ENCODE measurements around the gene RMC1.

The RMC1 gene

DNA sequence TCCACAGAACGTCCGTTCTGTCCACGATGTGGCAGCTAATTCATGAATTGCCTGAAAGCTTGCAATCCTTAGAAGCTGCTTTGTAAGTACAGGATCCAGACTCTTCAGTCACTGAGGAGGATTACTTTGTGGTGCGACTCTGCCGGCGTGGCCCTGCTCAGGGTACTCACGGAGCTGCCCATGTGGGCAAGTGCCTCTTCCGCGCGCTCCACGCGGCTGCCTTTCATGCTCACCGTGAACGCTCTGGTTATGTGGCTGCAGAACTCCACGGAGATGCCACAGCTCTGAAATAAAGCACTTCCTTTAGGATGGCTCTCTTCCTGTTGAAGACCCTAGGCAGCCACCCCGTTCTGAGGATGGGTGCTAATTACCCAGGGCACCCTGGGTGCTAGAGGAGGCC, 31.0 kb downstream of the RMC1 start:
- Mint-ChIP-seq H3K36me3 (ENCODE audit: low read depth) (peaks cover 87% of the 10 kb centered on the region), H3K4me1 (ENCODE audit: low read depth) (peaks cover 11% of the 10 kb centered on the region), H3K4me3 (no peak overlapping the region), H3K27me3 (no peaks in the 10 kb centered on the region), H3K9me3 (no peaks in the 10 kb centered on the region), H3K27ac (no peak overlapping the region)

DNA sequence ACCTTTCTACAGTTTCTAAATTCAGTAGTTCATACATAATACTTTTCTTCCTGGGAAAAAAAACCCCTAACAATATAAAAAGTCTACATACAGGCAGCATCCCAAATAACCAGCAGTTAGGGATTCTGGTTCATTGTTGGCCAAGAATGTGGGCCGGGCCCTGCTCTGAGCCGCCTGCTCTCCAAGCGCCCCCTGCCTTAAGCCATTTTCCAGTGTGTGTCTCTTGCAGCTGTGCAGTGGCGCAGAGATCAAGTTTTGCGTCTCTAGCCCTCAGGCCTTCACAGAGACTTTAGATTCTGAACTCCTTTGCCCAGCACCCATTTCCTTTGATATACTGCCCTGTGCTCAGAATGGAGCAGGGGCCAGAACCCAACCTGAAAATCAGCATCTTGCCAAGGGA, 32.9 kb downstream of the RMC1 start:
- Mint-ChIP-seq H3K27ac (no peak overlapping the region), H3K9me3 (no peaks in the 10 kb centered on the region), H3K27me3 (no peaks in the 10 kb centered on the region), H3K36me3 (ENCODE audit: low read depth) (peaks cover 87% of the 10 kb centered on the region), H3K4me1 (ENCODE audit: low read depth) (peaks cover 16% of the 10 kb centered on the region), H3K4me3 (no peak overlapping the region)

DNA sequence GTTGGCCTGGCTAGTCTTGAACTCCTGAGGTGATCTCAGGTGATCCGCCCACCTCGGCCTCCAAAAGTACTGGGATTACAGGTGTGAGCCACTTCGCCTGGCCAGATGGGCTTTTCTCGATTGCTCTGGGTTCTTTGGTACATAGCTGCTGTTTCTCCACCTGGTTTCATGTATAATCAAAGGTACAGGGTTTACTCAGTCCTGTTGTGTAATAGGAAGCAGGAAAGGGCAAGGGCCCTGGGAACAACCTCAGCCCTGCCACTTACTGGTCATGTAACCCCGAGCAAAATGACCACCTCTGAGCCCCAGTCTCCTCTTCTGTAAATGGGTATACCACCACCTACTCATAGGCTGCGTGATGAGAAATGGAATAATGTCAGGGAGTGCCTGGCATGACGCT, 34.0 kb downstream of the RMC1 start:
- H3K36me3 Mint-ChIP-seq (ENCODE audit: low read depth) = peaks cover 81% of the 10 kb centered on the region
- no peak overlapping the region for H3K4me3 Mint-ChIP-seq
- H3K27ac Mint-ChIP-seq = no peak overlapping the region

DNA sequence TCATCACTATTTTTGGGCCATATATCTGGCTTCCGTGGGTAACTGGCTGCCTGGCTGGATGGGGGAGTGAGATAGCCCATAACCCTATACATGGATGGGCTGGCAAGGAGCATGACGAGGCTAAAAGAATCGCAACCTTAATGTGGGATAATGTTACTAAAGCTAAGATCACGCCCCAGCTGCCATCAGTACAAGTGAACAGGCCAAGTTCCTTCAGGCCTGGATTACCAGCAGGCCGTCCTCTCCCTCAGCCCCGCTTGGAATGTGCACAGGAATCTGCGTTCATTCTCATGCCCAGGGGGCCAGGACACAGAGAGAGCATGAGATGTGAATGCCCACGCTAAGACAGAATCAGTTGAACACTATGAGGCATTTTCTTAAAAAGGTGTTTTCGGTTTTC, 34.7 kb downstream of the RMC1 start:
- Mint-ChIP-seq H3K27ac (no peak overlapping the region), H3K4me3 (no peak overlapping the region), H3K27me3 (no peaks in the 10 kb centered on the region), H3K4me1 (ENCODE audit: low read depth) (peaks cover 31% of the 10 kb centered on the region), H3K36me3 (ENCODE audit: low read depth) (peaks cover 81% of the 10 kb centered on the region), H3K9me3 (no peaks in the 10 kb centered on the region)

More for the DNA sequence above, 34.0 kb downstream of the RMC1 start:
- no peaks in the 10 kb centered on the region for H3K27me3 Mint-ChIP-seq
- H3K4me1 Mint-ChIP-seq (ENCODE audit: low read depth) = peaks cover 25% of the 10 kb centered on the region
- no peaks in the 10 kb centered on the region for H3K9me3 Mint-ChIP-seq

DNA sequence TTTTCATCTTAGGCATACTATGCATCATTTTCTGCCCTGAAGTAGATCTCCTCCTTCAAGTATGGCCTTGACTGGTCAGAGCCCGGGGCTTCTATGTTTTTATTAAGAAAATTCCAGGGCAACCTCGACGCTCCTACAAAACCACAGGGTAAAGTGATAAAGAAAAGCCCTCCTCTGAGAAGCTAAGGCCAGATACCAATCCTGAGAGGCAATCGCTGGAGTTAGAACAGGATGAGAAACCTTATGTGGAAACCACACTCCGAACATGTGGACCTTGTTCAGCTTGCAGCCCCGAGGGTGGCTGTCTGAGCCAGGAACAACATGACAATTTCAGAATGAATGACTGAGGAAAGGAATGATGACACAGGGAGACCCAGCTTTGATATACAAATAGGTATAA, 35.6 kb downstream of the RMC1 start:
- Mint-ChIP-seq H3K27me3 (no peaks in the 10 kb centered on the region), H3K9me3 (no peaks in the 10 kb centered on the region), H3K36me3 (ENCODE audit: low read depth) (peaks cover 78% of the 10 kb centered on the region), H3K27ac (no peak overlapping the region), H3K4me1 (ENCODE audit: low read depth) (peaks cover 31% of the 10 kb centered on the region), H3K4me3 (no peak overlapping the region)

DNA sequence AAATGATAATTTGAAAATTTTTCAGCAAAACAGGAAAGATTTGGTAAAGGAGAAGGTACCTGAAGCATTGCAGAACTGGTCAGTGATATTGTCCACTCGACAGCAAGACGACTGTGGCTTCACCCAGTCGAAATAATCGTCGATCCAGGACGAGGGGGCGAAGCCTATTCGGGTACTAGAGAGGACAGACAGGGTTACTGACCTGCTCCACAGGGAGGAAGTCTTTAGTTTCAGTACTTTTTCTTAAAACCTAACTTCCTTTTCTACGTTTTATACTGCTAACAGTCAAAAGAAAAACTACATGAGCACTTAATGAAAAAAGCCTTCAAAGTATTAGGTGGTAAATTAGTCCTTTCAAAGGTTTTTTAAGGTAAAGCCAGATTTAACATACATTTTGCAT, 36.0 kb downstream of the RMC1 start:
- H3K27ac Mint-ChIP-seq = no peak overlapping the region
- H3K4me3 Mint-ChIP-seq = no peak overlapping the region
- H3K36me3 Mint-ChIP-seq (ENCODE audit: low read depth) = peaks cover 78% of the 10 kb centered on the region
- H3K9me3 Mint-ChIP-seq = no peaks in the 10 kb centered on the region
- H3K27me3 Mint-ChIP-seq = no peaks in the 10 kb centered on the region
- peaks cover 31% of the 10 kb centered on the region for H3K4me1 Mint-ChIP-seq (ENCODE audit: low read depth)

DNA sequence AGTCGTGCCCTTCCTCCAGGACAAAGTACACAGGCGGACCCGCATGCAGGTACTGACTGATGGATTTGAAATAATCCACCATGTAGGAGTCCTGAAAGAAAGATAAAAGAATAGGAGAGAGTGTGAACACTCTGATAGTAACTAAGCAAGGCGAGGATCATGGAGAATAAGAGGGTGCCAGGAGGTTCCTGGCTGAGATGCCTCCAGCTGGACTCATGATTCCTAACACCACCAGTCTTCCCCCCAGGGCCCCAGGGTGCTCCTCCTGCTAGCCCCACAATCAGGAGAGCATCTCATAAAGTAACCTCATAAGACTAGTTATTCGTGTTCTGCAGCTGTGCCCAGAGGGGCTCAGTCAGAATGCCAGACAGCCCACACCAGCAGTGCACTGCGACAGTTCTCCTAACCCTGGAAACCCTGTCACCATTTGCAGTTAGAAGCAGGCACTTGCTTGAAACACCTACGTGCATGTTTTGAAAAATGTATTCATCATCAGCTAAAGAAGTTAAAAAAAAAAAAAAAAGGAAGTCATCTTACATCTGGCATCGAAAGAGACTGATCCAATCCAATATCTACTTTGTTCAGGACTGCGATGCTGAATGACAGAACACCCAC, 36.7 kb downstream of the RMC1 start:
- H3K4me1 Mint-ChIP-seq (ENCODE audit: low read depth) = peaks cover 31% of the 10 kb centered on the region
- no peaks in the 10 kb centered on the region for H3K9me3 Mint-ChIP-seq
- peaks cover 78% of the 10 kb centered on the region for H3K36me3 Mint-ChIP-seq (ENCODE audit: low read depth)
- no peaks in the 10 kb centered on the region for H3K27me3 Mint-ChIP-seq
- H3K4me3 Mint-ChIP-seq = no peak overlapping the region
- peak overlapping the region; percentile 41 for H3K27ac Mint-ChIP-seq

DNA sequence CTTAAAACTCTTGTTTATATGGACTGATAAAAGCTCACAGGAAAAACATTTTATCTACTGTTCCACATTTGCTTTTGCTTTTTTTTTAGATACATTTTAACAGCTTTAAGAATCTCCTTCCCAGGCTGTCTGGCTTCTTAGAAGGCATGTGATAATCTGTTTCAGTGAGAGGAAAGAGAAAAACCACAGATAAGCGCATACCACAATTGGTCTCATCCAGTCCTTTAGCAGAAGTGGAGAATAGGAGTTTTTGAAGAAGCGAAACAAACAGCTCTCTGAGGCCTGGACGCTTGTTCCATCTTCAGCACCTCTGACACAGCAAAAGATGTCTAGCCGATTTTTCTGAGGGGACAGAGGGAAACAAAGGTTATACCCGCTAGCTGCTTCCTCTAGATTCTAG, 37.6 kb downstream of the RMC1 start:
- no peak overlapping the region for H3K4me3 Mint-ChIP-seq
- H3K36me3 Mint-ChIP-seq (ENCODE audit: low read depth) = peaks cover 71% of the 10 kb centered on the region
- peaks cover 31% of the 10 kb centered on the region for H3K4me1 Mint-ChIP-seq (ENCODE audit: low read depth)
- no peaks in the 10 kb centered on the region for H3K27me3 Mint-ChIP-seq
- peak overlapping the region; percentile 69 for H3K27ac Mint-ChIP-seq
- no peaks in the 10 kb centered on the region for H3K9me3 Mint-ChIP-seq

DNA sequence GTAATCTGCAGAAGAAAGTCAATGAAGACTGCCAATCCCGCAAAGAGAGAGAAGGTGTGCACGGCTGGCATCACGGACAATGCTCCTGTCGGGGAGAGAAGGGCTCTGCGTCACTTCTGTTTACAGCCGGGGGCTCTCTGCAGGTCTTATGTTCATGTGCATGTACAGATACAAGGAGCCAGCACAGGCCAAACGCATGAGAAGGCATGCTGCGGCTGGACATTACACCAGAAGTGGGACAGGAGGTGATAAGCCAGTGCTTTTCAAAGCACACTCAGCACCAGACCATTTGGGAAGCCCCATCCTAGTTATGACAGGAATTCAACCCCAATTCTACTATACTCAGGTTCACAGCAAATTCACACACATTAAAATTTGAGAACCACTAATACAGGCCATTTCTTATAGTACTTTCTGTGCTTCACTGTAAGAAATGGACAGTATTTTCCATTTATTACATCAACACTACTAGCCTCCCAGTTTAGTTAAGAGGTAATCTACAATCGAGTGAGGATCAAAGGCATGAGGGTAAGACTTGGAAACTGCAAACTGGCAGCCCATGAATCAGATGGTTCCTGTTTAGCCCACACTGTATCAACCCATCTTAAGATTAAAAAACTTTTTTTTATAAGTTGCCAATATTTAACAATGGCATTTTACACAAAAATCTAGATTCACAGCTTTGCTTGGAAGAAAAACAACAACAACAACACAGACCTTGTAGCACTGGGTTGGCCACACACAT, 38.2 kb downstream of the RMC1 start:
- peak overlapping the region; percentile 69 for H3K27ac Mint-ChIP-seq
- no peaks in the 10 kb centered on the region for H3K9me3 Mint-ChIP-seq
- H3K36me3 Mint-ChIP-seq (ENCODE audit: low read depth) = peaks cover 72% of the 10 kb centered on the region
- H3K27me3 Mint-ChIP-seq = no peaks in the 10 kb centered on the region
- H3K4me3 Mint-ChIP-seq = no peak overlapping the region
- peaks cover 31% of the 10 kb centered on the region for H3K4me1 Mint-ChIP-seq (ENCODE audit: low read depth)

DNA sequence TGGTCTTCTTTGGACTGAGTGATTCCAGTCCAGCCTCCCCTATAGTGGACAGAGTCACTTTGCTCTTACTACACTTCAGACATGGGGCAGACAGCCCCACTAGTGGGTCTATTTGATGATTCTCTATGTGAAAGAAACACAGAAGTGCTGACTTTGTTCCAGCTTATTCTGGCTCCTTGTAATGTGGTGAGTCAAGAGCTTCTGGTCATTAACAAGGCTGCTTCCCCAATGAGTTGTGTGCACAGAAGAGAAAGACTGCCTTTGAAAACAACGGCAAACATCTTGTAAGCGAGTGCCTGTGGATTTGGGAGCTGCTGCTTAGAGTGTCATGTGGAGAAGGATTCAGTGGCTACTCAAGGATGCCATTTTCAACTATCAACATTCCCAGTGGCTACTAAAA, 39.1 kb downstream of the RMC1 start:
- H3K9me3 Mint-ChIP-seq = no peaks in the 10 kb centered on the region
- H3K4me1 Mint-ChIP-seq (ENCODE audit: low read depth) = peaks cover 31% of the 10 kb centered on the region
- H3K4me3 Mint-ChIP-seq = no peak overlapping the region
- peaks cover 78% of the 10 kb centered on the region for H3K36me3 Mint-ChIP-seq (ENCODE audit: low read depth)
- H3K27me3 Mint-ChIP-seq = no peaks in the 10 kb centered on the region
- H3K27ac Mint-ChIP-seq = no peak overlapping the region

DNA sequence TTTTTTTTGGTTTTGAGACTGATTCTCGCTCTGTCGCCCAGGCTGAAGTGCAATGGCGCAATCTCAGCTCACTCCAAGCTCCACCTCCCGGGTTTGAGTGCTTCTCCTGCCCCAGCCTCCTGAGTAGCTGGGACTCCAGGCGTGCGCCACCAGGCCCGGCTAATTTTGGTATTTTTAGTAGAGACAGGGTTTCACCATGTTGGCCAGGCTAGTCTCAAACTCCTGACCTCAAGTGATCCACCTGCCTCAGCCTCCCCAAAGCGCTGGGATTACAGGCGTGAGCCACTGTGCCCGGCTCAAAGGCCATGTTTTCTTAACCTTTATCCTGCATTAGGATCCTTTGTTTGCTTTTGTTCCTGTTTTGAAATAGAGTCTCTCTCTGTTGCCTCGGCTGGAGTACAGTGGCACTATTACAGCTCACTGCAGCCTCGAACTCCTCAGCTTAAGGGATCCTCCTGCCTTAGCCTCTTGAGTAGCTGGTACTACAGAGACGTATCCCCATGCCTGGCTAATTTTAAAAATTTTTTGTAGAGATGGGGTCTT, 42.0 kb downstream of the RMC1 start:
- H3K36me3 Mint-ChIP-seq (ENCODE audit: low read depth) = peaks cover 67% of the 10 kb centered on the region
- H3K9me3 Mint-ChIP-seq = no peaks in the 10 kb centered on the region

DNA sequence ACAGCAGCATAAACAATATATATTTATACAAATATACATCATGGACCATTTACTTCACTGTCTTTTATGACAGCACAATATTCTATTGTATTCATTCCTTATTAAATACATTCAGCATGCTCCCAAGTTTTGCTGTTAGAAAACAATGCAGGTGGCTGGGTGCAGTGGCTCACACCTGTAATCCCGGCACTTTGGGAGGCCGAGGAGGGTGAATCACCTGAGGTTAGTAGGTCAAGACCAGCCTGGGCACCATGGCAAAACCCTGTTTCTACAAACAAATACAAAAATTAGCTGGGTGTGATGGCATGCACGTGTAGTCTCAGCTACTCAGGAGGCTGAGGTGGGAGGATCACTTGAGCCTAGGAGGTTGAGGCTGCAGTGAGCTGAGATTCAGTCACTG, 44.0 kb downstream of the RMC1 start:
- Mint-ChIP-seq H3K4me3 (no peak overlapping the region), H3K27ac (no peak overlapping the region), H3K27me3 (no peaks in the 10 kb centered on the region), H3K4me1 (ENCODE audit: low read depth) (peaks cover 5% of the 10 kb centered on the region), H3K36me3 (ENCODE audit: low read depth) (peaks cover 71% of the 10 kb centered on the region), H3K9me3 (no peaks in the 10 kb centered on the region)

More for the DNA sequence above, 42.0 kb downstream of the RMC1 start:
- no peaks in the 10 kb centered on the region for H3K27me3 Mint-ChIP-seq
- H3K27ac Mint-ChIP-seq = no peak overlapping the region
- no peak overlapping the region for H3K4me3 Mint-ChIP-seq
- peaks cover 23% of the 10 kb centered on the region for H3K4me1 Mint-ChIP-seq (ENCODE audit: low read depth)

DNA sequence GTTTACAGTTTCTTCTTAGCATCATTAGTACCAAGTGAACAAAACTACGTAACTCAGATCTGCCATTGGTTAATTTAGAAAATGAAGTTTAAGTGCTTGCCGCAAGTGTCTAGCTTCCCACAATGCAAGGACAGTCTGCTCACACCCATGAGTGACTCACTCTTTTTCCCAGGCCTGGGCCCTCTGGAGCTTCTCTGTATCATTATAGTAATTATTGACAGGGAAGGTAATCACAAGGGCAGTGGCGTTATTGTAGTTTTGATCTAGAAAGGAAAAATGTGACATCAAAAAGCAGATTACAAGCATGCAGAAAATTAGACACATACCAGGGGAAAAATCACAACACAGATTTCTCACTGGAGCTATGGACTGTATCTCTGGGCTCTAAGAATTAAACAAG, 44.5 kb downstream of the RMC1 start:
- H3K27ac Mint-ChIP-seq = no peak overlapping the region
- peaks cover 72% of the 10 kb centered on the region for H3K36me3 Mint-ChIP-seq (ENCODE audit: low read depth)
- H3K4me1 Mint-ChIP-seq (ENCODE audit: low read depth) = no peaks in the 10 kb centered on the region
- H3K9me3 Mint-ChIP-seq = no peaks in the 10 kb centered on the region
- H3K4me3 Mint-ChIP-seq = no peak overlapping the region
- no peaks in the 10 kb centered on the region for H3K27me3 Mint-ChIP-seq

DNA sequence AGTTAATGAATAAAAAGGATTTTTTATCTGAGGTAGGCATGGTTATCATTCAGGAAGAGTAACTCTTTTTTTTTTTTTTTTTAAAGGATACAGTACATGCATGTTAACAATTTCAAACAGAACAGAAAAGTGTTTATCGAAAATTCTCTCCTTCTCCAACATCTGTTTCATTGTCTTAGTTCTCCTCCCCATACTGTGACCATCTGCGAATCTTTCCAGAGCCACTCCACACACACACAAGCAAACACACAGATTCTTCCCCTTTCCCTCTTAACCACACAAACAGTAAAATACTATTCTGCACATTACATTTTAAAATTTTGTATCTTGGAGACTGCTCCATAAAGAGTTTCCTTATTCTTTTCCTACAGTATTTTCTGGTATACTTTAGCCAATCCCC, 45.0 kb downstream of the RMC1 start:
- Mint-ChIP-seq H3K9me3 (no peaks in the 10 kb centered on the region), H3K27ac (no peak overlapping the region), H3K4me3 (no peak overlapping the region), H3K27me3 (no peaks in the 10 kb centered on the region), H3K36me3 (ENCODE audit: low read depth) (peaks cover 74% of the 10 kb centered on the region), H3K4me1 (ENCODE audit: low read depth) (no peaks in the 10 kb centered on the region)

DNA sequence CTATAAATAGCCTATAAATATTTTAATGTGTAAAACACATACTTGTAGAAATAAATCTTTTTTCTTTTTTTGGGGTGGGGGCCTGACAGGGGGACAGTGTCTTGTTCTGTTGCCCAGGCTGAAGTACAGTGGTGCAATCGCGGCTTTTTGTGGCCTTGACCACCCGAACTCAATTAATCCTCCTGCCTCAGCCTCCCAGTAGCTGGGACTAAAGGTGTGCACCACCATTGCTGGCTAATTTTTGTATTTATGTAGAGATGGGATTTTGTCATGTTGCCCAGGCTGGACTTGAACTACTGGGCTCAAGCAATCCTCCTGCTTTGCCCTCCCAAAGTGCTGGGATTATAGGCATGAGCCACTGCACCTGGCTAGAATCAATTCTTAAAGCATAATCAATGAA, 45.4 kb downstream of the RMC1 start:
- Mint-ChIP-seq H3K27ac (no peak overlapping the region), H3K4me3 (no peak overlapping the region), H3K4me1 (ENCODE audit: low read depth) (no peaks in the 10 kb centered on the region), H3K9me3 (no peaks in the 10 kb centered on the region), H3K27me3 (no peaks in the 10 kb centered on the region), H3K36me3 (ENCODE audit: low read depth) (peaks cover 72% of the 10 kb centered on the region)

DNA sequence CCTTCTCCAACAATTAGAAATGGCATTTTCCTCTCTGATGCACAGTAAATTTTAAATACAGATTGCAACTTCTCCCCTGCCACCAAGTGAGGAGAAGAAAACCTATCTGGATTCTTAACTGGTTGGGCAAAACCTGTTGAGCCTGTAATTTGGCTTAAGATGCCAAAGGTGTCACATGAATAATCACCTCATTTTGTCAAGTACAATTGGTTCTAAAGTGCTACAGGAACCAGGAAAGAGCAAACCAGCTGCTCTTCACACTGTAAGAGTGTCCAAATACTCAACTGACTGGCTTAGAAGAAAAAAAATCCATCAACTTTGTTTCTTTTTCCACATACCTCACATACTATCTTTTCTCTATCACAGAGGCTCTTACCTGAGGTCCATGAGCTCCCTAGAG, 47.6 kb downstream of the RMC1 start:
- H3K4me1 Mint-ChIP-seq (ENCODE audit: low read depth) = no peaks in the 10 kb centered on the region
- no peak overlapping the region for H3K4me3 Mint-ChIP-seq
- H3K9me3 Mint-ChIP-seq = no peaks in the 10 kb centered on the region
- no peaks in the 10 kb centered on the region for H3K27me3 Mint-ChIP-seq
- peaks cover 72% of the 10 kb centered on the region for H3K36me3 Mint-ChIP-seq (ENCODE audit: low read depth)
- H3K27ac Mint-ChIP-seq = no peak overlapping the region

Data from stimulated activated naive CD8-positive, alpha-beta T cell treated with anti-CD3 and anti-CD28 coated beads, Interleukin-15, Interleukin-2, amounts not matched to agents 100 ng/mL and 50 ng/mL, for 24 hours (primary cell).